GM18517 (cell line): ENCODE results near the gene NT5C3B.

Experiments
- ATAC-seq: cut with Tn5 transposase; IDR thresholded peaks from one replicate; pipeline ENCODE4 v1.9.1; 2021; ENCODE audit warnings: mild to moderate bottlenecking, moderate library complexity; ENCODE audit not compliant: unreplicated experiment

The NT5C3B gene

GRCh38 chr17:41811549-41812380 lies 24.3 kb downstream of the NT5C3B start, which contains the start of gene P3H4:
TSS of gene P3H4 (minus strand) at chr17:41811949. CDS start at chr17:41811915, 34 bp downstream.
- ATAC-seq: peak; percentile 70

GRCh38 chr17:41810659-41811548 lies 25.1 kb downstream of the NT5C3B start:
- no peak for ATAC-seq

- no peak for ATAC-seq
These were observed 29.2 kb downstream of the NT5C3B start for GRCh38 chr17:41806685-41807445.

- ATAC-seq: no peak
These were observed 32.7 kb downstream of the NT5C3B start for GRCh38 chr17:41803049-41804020.

- no peak for ATAC-seq
These were observed 34.4 kb downstream of the NT5C3B start for GRCh38 chr17:41801374-41802271.

- ATAC-seq: no peak
These were observed 35.2 kb downstream of the NT5C3B start for GRCh38 chr17:41800601-41801373.

GRCh38 chr17:41799366-41799765 lies 36.7 kb downstream of the NT5C3B start:
- ATAC-seq: no peak

- ATAC-seq: no peak
These were observed 38.7 kb downstream of the NT5C3B start for GRCh38 chr17:41797377-41797776.

- no peak for ATAC-seq
These were observed 39.7 kb downstream of the NT5C3B start for GRCh38 chr17:41796121-41796895.

GRCh38 chr17:41794540-41794975 lies 41.5 kb downstream of the NT5C3B start:
- no peak for ATAC-seq

GRCh38 chr17:41793784-41794539 lies 42.1 kb downstream of the NT5C3B start:
- ATAC-seq: no peak

- no peak for ATAC-seq
These were observed 42.9 kb downstream of the NT5C3B start for GRCh38 chr17:41792845-41793783.

- ATAC-seq: no peak
These were observed 49.0 kb downstream of the NT5C3B start for GRCh38 chr17:41787021-41787418.

- ATAC-seq: no peak
These were observed 49.6 kb downstream of the NT5C3B start, which contains the start of gene JUP for GRCh38 chr17:41786227-41787020. TSS of gene JUP (minus strand) at chr17:41786711. CDS start at chr17:41771854, 14,857 bp downstream.

- ATAC-seq: no peak
These were observed 50.2 kb downstream of the NT5C3B start for GRCh38 chr17:41785859-41786226.
